Stomach (tissue), 4 donors: ENCODE data around the gene CD59.

Experiments used
- POLR2AphosphoS5 ChIP-seq, 3 donors: sonication (generic); formaldehyde crosslinking; IDR thresholded peaks; one replicate each; pipeline ENCODE4 v1.6.1; 2016; ENCODE audit warnings: antibody characterized with exemption in 3 of 3
- TF ChIP-seq, protein P1 (sequence below), 7 experiments: fragments of 450-650 bp in 4 of 7; fragments of 200-600 bp in 3 of 7; sonication (generic) in 3 of 7; IDR thresholded peaks; one replicate each; pipeline ENCODE4 v1.5.1; 2016 to 2019; ENCODE audit warnings: antibody characterized with exemption in 7 of 7, control low read depth in 2 of 7, mild to moderate bottlenecking in 1 of 7

DNA sequence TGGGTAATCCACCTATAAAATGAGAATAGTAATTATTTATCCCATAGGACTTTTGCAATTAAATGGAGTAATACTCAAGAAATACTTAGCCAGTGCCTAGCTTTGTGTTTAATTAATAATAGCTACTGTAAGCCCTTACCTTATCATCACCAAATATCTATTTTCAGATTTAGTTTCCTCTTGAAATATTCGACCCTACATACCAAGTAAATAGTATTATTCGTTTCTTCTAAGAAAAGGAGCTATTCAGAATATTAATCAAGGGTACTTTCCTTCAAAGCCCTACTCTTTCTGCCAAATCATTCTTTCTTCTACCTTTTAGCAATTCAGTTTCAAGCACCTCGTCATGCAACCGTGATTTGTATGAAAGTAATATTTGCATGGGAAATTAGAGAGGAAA, 31.4 kb upstream of the CD59 start:
- TF ChIP-seq, protein P1, sequence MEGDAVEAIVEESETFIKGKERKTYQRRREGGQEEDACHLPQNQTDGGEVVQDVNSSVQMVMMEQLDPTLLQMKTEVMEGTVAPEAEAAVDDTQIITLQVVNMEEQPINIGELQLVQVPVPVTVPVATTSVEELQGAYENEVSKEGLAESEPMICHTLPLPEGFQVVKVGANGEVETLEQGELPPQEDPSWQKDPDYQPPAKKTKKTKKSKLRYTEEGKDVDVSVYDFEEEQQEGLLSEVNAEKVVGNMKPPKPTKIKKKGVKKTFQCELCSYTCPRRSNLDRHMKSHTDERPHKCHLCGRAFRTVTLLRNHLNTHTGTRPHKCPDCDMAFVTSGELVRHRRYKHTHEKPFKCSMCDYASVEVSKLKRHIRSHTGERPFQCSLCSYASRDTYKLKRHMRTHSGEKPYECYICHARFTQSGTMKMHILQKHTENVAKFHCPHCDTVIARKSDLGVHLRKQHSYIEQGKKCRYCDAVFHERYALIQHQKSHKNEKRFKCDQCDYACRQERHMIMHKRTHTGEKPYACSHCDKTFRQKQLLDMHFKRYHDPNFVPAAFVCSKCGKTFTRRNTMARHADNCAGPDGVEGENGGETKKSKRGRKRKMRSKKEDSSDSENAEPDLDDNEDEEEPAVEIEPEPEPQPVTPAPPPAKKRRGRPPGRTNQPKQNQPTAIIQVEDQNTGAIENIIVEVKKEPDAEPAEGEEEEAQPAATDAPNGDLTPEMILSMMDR (IDR thresholded peaks at IDR 0.05): no peak
- TF ChIP-seq POLR2AphosphoS5 (IDR thresholded peaks at IDR 0.05): no peak
